Measurements from ENCODE around the gene COASY. TPM values are rescaled to one million over a fixed set of nuclear protein-coding genes. Genes with fewer than 3 reads are reported as not detected.

Gene COASY
- polyA plus RNA-seq, 1 of the 3 experiments (the other 2 are of a cell fraction), result 69.4 TPM

- TF ChIP-seq, protein P1, sequence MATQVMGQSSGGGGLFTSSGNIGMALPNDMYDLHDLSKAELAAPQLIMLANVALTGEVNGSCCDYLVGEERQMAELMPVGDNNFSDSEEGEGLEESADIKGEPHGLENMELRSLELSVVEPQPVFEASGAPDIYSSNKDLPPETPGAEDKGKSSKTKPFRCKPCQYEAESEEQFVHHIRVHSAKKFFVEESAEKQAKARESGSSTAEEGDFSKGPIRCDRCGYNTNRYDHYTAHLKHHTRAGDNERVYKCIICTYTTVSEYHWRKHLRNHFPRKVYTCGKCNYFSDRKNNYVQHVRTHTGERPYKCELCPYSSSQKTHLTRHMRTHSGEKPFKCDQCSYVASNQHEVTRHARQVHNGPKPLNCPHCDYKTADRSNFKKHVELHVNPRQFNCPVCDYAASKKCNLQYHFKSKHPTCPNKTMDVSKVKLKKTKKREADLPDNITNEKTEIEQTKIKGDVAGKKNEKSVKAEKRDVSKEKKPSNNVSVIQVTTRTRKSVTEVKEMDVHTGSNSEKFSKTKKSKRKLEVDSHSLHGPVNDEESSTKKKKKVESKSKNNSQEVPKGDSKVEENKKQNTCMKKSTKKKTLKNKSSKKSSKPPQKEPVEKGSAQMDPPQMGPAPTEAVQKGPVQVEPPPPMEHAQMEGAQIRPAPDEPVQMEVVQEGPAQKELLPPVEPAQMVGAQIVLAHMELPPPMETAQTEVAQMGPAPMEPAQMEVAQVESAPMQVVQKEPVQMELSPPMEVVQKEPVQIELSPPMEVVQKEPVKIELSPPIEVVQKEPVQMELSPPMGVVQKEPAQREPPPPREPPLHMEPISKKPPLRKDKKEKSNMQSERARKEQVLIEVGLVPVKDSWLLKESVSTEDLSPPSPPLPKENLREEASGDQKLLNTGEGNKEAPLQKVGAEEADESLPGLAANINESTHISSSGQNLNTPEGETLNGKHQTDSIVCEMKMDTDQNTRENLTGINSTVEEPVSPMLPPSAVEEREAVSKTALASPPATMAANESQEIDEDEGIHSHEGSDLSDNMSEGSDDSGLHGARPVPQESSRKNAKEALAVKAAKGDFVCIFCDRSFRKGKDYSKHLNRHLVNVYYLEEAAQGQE (IDR thresholded peaks at IDR 0.05; ENCODE audit: low read depth, low read length), result no peak
- no peak for TF ChIP-seq IRF3 (IDR thresholded peaks at IDR 0.05; ENCODE audit: low read depth, low read length)
- TF ChIP-seq ELF1 (IDR thresholded peaks at IDR 0.05), result peak; percentile 84
- peak; percentile 33 for TF ChIP-seq TAF1 (IDR thresholded peaks at IDR 0.05; ENCODE audit: borderline replicate concordance, low read depth, low read length)
Measured at GRCh38 chr17:42554250-42555121, 7.5 kb upstream of the COASY start (continued).

GRCh38 chr17:42555122-42555622 is 6.8 kb upstream of the COASY start:
- Histone ChIP-seq H3K4me1 (ENCODE audit: control insufficient read depth in 1 of 2, insufficient read depth in 2 of 2, low read depth in 1 of 2, low read length in 1 of 2) (peaks cover 2 to 20% of the 10 kb centered on the region in 2 experiments; a peak in 1 of 4 replicates), H4K20me1 (ENCODE audit: insufficient read depth) (no peaks in the 10 kb centered on the region), H3K9me2 (no peaks in the 10 kb centered on the region), H3K9me3 (no peaks in the 10 kb centered on the region), H3F3A (replicated peaks; ENCODE audit: insufficient read depth) (peaks cover 14% of the 10 kb centered on the region), H3K9ac (peak overlapping the region; percentile 87), H3K4me3 (ENCODE audit: low read depth in 2 of 2, low read length in 1 of 2) (peak overlapping the region; percentile 79 to 89), H2AFZ (ENCODE audit: low read depth) (peak overlapping the region; percentile 72), H3K27me3 (ENCODE audit: insufficient read depth) (no peaks in the 10 kb centered on the region), H3K27ac (ENCODE audit: low read depth in 2 of 2, low read length in 1 of 2) (peak overlapping the region; percentile 69 to 74; a peak in 3 of 4 replicates), H3K36me3 (replicated peaks in 1 of 2; ENCODE audit: control insufficient read depth in 1 of 2, insufficient read depth in 2 of 2, low read length in 1 of 2) (peaks cover 0 to 3% of the 10 kb centered on the region in 2 experiments), H3K4me2 (peak overlapping the region; percentile 97), H3K79me2 (ENCODE audit: insufficient read depth) (peaks cover 47% of the 10 kb centered on the region)
- no peak for DNase-seq
- ChIA-PET POLR2A (interaction anchor here (0.8 to 2.3 kb wide), 3 partner anchors 18 to 443 kb away, joined by 4 to 17 read pairs (median 4); partner anchors contain the start of genes NAGLU and PSMC3IP), CTCF (interaction anchor here (0.7 to 2.5 kb wide), 7 partner anchors 12 to 243 kb away, joined by 3 to 8 read pairs (median 4); partner anchors contain the start of gene PSMC3IP)
- WGBS (ENCODE audit: low lambda C conversion rate), result 25% methylated on average over 4 of the region's 4 CpGs
- TF ChIP-seq TCF12 (IDR thresholded peaks at IDR 0.05), result no peak
- TF ChIP-seq GABPA (IDR thresholded peaks at IDR 0.05; ENCODE audit: low read depth), result no peak
- TF ChIP-seq SMC3 (IDR thresholded peaks at IDR 0.05; ENCODE audit: low read depth, low read length), result no peak
- TF ChIP-seq TEAD4 (IDR thresholded peaks at IDR 0.05; ENCODE audit: borderline replicate concordance, insufficient read depth), result no peak
- no peak for TF ChIP-seq JUND (IDR thresholded peaks at IDR 0.05)
- TF ChIP-seq, protein P2, sequence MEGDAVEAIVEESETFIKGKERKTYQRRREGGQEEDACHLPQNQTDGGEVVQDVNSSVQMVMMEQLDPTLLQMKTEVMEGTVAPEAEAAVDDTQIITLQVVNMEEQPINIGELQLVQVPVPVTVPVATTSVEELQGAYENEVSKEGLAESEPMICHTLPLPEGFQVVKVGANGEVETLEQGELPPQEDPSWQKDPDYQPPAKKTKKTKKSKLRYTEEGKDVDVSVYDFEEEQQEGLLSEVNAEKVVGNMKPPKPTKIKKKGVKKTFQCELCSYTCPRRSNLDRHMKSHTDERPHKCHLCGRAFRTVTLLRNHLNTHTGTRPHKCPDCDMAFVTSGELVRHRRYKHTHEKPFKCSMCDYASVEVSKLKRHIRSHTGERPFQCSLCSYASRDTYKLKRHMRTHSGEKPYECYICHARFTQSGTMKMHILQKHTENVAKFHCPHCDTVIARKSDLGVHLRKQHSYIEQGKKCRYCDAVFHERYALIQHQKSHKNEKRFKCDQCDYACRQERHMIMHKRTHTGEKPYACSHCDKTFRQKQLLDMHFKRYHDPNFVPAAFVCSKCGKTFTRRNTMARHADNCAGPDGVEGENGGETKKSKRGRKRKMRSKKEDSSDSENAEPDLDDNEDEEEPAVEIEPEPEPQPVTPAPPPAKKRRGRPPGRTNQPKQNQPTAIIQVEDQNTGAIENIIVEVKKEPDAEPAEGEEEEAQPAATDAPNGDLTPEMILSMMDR (IDR thresholded peaks at IDR 0.05), result no peak
- TF ChIP-seq YY1 (IDR thresholded peaks at IDR 0.05; ENCODE audit: low read depth), result no peak
- no peak for TF ChIP-seq RCOR1 (IDR thresholded peaks at IDR 0.05; ENCODE audit: low read length)
- TF ChIP-seq RFX5 (IDR thresholded peaks at IDR 0.05; ENCODE audit: low read length), result no peak
- no peak for TF ChIP-seq USF1 (IDR thresholded peaks at IDR 0.05; ENCODE audit: borderline replicate concordance, low read depth)
- no peak for TF ChIP-seq IRF3 (IDR thresholded peaks at IDR 0.05; ENCODE audit: low read depth, low read length)
- TF ChIP-seq EP300 (IDR thresholded peaks at IDR 0.05; ENCODE audit: borderline replicate concordance in 1 of 2, low read depth in 1 of 2, low read length in 1 of 2), result no peak
- no peak for TF ChIP-seq MEF2A (IDR thresholded peaks at IDR 0.05; ENCODE audit: borderline replicate concordance, low read depth)
- no peak for TF ChIP-seq POLR2AphosphoS5 (IDR thresholded peaks at IDR 0.05; ENCODE audit: low read depth, low read length)
